HG03460 (cell line): ENCODE data around the gene NRG2.

Experiments
- ATAC-seq: cut with Tn5 transposase; IDR thresholded peaks from one replicate; pipeline ENCODE4 v1.9.1; 2021; ENCODE audit not compliant: unreplicated experiment

NRG2 gene

GRCh38 chr5:139862803-139863202 is 180.3 kb downstream of the NRG2 start:
- no peak for ATAC-seq

GRCh38 chr5:139862313-139862712 is 180.8 kb downstream of the NRG2 start:
- ATAC-seq = no peak

GRCh38 chr5:139861889-139862207 is 181.3 kb downstream of the NRG2 start:
- no peak for ATAC-seq

GRCh38 chr5:139861021-139861888 is 181.8 kb downstream of the NRG2 start:
- ATAC-seq = no peak

- ATAC-seq = no peak
Measured at GRCh38 chr5:139859013-139859412, 184.1 kb downstream of the NRG2 start.

- no peak for ATAC-seq
Measured at GRCh38 chr5:139856714-139857113, 186.4 kb downstream of the NRG2 start.

- no peak for ATAC-seq
Measured at GRCh38 chr5:139855946-139856540, 187.1 kb downstream of the NRG2 start.

- ATAC-seq = no peak
Measured at GRCh38 chr5:139855451-139855850, 187.6 kb downstream of the NRG2 start.

- ATAC-seq = no peak
Measured at GRCh38 chr5:139854953-139855352, 188.1 kb downstream of the NRG2 start.

GRCh38 chr5:139854029-139854605 is 189.0 kb downstream of the NRG2 start:
- ATAC-seq = no peak

- ATAC-seq = no peak
Measured at GRCh38 chr5:139852696-139853095, 190.4 kb downstream of the NRG2 start.

GRCh38 chr5:139851558-139851957 is 191.5 kb downstream of the NRG2 start:
- no peak for ATAC-seq

- ATAC-seq = no peak
Measured at GRCh38 chr5:139850423-139851016, 192.6 kb downstream of the NRG2 start.

GRCh38 chr5:139849942-139850341 is 193.2 kb downstream of the NRG2 start:
- no peak for ATAC-seq

GRCh38 chr5:139849501-139849900 is 193.6 kb downstream of the NRG2 start:
- no peak for ATAC-seq

- peak; percentile 16 for ATAC-seq
Measured at GRCh38 chr5:139848508-139849100, 194.5 kb downstream of the NRG2 start.

GRCh38 chr5:139847790-139848507 is 195.2 kb downstream of the NRG2 start:
- ATAC-seq = peak; percentile 66

GRCh38 chr5:139847091-139847490 is 196.0 kb downstream of the NRG2 start:
- ATAC-seq = no peak

GRCh38 chr5:139845846-139846681 is 197.0 kb downstream of the NRG2 start:
- no peak for ATAC-seq
